ENCODE data around the gene CXCL10.

The CXCL10 gene

GRCh38 chr4:75989846-75990528, 33.3 kb downstream of the CXCL10 start:
- no peak for DNase-seq

GRCh38 chr4:75985116-75985515, 38.2 kb downstream of the CXCL10 start:
- DNase-seq: no peak

GRCh38 chr4:75980576-75980975, 42.7 kb downstream of the CXCL10 start:
- no peak for DNase-seq

GRCh38 chr4:75976177-75976576, 47.1 kb downstream of the CXCL10 start:
- DNase-seq: no peak

- DNase-seq: no peak
Observed at GRCh38 chr4:75973766-75974165, 49.5 kb downstream of the CXCL10 start.
